HFF-Myc (cell line): ENCODE measurements around the gene NFKBIE.

Experiments
- DNase-seq: peaks from one replicate; pipeline ENCODE4 v3.0.0-alpha.2; 2011; ENCODE audit warnings: low read depth; ENCODE audit errors: extremely low read depth
- H3K4me3 ChIP-seq: replicated peaks from 2 replicates; pipeline ENCODE4 v1.5.1; 2011; ENCODE audit warnings: low read depth, mild to moderate bottlenecking, control low read depth, low read length
- TF ChIP-seq, protein P1 (sequence below): IDR thresholded peaks from 2 replicates; pipeline ENCODE4 v1.5.1; 2012; ENCODE audit warnings: mild to moderate bottlenecking, low read depth, low read length, control low read depth; ENCODE audit errors: missing control alignments

Gene NFKBIE

DNA sequence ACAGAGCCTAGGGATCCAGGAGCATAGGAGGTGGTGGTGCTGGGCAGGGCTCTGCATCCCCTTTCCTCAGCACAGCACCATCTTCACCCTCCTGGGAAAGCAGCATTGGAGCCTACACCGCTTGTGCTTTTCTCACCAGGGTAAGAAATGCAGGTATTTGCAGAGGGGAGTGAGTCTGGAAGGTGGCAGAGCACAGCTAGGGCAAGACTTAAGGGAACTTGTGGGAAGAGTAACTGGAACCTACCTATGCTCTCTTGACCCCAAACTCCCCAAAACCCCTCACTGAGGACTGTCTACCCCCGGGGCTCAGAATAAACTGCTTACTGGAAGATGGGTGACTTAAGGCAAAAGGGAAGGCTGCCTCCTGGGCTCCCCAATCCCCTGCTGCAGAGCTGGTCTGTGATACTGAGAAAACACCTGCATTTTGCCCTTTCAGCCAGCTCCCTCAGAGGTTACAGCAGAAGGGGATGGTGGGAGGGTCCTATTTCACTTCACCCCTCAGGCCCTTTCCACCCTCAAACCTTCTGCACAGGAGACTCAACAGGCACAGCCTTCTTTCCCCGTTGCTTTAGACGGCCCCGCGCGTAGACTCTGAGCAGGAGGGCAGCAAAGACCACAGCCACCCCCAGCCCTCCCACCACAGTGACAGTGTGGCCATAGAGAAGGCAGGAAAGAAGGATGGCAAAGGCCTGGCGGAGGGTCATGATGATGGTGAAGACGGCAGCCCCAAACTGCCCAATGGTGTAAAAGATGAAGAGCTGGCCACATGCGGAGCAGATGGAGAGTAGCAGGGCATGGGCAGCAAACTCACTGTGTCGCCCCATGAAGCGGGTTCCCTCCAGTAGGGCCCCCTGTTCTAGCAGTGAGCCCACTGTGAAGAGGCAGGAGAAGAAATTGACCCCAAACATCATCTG is 10.9 kb downstream of the NFKBIE start:
- DNase-seq = no peak
- H3K4me3 ChIP-seq = peak overlapping the region; percentile 5; the same call in 1 of the 2 replicates
- TF ChIP-seq, protein P1, sequence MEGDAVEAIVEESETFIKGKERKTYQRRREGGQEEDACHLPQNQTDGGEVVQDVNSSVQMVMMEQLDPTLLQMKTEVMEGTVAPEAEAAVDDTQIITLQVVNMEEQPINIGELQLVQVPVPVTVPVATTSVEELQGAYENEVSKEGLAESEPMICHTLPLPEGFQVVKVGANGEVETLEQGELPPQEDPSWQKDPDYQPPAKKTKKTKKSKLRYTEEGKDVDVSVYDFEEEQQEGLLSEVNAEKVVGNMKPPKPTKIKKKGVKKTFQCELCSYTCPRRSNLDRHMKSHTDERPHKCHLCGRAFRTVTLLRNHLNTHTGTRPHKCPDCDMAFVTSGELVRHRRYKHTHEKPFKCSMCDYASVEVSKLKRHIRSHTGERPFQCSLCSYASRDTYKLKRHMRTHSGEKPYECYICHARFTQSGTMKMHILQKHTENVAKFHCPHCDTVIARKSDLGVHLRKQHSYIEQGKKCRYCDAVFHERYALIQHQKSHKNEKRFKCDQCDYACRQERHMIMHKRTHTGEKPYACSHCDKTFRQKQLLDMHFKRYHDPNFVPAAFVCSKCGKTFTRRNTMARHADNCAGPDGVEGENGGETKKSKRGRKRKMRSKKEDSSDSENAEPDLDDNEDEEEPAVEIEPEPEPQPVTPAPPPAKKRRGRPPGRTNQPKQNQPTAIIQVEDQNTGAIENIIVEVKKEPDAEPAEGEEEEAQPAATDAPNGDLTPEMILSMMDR = no peak

DNA sequence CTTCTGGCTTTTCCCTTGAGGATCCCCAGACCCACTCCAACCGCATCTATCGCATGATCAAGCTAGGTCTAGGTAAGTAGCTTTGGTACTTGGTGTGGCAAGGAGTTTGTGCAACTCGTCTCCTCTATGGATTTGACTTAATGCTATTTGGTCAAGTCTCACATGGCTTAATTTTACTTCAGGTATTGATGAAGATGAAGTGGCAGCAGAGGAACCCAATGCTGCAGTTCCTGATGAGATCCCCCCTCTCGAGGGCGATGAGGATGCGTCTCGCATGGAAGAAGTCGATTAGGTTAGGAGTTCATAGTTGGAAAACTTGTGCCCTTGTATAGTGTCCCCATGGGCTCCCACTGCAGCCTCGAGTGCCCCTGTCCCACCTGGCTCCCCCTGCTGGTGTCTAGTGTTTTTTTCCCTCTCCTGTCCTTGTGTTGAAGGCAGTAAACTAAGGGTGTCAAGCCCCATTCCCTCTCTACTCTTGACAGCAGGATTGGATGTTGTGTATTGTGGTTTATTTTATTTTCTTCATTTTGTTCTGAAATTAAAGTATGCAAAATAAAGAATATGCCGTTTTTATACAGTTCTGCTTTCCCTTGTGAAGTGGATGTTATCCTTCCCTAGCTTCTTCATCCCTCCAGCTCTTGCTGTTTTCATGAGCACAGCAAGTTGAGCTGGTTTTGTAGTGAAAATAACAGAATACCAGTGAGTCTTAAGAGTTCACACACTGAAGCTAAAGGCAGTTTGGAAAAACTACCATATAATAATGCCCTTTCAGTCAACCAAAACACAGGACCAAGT is 11.8 kb downstream of the NFKBIE start:
- DNase-seq = no peak
- no peak overlapping the region for H3K4me3 ChIP-seq
- TF ChIP-seq, protein P1 = peak; percentile 58

DNA sequence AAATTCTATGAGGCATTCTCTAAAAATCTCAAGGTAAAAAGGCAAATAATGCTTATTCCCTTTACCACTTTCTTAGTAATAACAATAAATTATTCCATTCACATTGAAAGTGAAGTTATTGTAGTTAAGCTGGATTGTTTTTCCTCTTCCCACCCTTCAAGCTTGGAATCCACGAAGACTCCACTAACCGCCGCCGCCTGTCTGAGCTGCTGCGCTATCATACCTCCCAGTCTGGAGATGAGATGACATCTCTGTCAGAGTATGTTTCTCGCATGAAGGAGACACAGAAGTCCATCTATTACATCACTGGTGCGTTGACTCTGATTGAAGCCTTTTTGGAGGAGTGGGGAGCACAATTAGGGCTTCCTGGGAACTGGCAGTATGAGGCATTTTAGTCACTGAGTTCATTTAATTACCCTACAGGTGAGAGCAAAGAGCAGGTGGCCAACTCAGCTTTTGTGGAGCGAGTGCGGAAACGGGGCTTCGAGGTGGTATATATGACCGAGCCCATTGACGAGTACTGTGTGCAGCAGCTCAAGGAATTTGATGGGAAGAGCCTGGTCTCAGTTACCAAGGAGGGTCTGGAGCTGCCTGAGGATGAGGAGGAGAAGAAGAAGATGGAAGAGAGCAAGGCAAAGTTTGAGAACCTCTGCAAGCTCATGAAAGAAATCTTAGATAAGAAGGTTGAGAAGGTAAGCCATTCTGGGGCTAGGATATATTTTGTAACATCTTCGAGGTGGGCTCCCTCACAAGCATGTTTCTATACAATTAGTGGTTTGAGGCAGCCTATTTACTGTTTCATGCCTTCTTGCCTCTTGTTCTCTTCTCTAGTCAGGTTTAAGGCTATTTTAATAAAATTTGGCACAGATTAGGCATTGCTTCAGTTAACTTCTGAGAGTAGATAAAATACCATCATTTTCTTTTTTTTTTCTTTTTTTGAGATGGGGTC is 13.5 kb downstream of the NFKBIE start:
- DNase-seq = no peak
- TF ChIP-seq, protein P1 = no peak
- peak overlapping the region; percentile 7; the same call in 1 of the 2 replicates for H3K4me3 ChIP-seq

DNA sequence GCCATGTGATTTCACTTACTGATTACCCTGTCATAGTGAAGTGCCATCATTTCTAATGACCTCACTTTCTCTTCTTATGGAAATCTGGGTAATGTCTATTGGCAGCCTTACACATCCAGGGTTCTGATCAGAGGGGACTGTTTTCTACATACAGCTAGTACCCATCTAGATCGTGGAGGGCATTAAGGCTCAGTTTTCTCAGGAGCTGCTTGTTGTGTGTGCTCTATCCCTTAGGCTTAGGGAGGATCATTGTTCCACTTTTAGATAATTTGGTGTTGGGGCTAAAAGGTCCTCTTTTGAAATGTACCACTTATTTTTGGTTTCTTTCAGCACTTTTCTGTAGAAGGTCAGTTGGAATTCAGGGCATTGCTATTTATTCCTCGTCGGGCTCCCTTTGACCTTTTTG is 14.6 kb downstream of the NFKBIE start:
- no peak for DNase-seq
- H3K4me3 ChIP-seq = peak overlapping the region; percentile 98
- TF ChIP-seq, protein P1 = no peak

DNA sequence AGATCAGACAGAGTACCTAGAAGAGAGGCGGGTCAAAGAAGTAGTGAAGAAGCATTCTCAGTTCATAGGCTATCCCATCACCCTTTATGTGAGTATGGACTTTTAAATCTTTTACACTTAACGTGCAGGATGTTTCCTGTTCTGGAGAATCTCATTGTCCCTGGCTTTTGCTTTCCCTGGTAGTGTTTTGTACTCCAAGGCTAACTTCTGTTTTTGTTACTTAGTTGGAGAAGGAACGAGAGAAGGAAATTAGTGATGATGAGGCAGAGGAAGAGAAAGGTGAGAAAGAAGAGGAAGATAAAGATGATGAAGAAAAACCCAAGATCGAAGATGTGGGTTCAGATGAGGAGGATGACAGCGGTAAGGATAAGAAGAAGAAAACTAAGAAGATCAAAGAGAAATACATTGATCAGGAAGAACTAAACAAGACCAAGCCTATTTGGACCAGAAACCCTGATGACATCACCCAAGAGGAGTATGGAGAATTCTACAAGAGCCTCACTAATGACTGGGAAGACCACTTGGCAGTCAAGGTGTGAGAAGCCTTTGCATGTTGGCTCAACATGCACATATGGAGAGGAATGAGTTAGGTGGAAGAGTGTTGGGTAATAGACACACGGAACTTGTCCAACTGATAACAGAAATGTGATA is 15.2 kb downstream of the NFKBIE start:
- H3K4me3 ChIP-seq = peak overlapping the region; percentile 98
- DNase-seq = no peak
- TF ChIP-seq, protein P1 = no peak
